ENCODE results near the gene GTF3C2. TPM values are rescaled to one million over a fixed set of nuclear protein-coding genes. Genes with fewer than 3 reads are reported as not detected.
"Not testable (repeated sequence)": the region's sequence is repeated elsewhere in the genome, so short reads cannot be mapped to it uniquely, and the experiment has no call there.

GTF3C2 gene
- total RNA-seq, 2 experiments from 2014 or later, result 60.9 to 62.6 TPM

- Mint-ChIP-seq H3K36me3 (ENCODE audit: low read depth) (peaks cover 5% of the 10 kb centered on the region), H3K9me3 (ENCODE audit: insufficient read depth) (no peaks in the 10 kb centered on the region), H3K4me1 (ENCODE audit: low read depth) (peaks cover 13% of the 10 kb centered on the region), H3K27me3 (ENCODE audit: low read depth) (peaks cover 4% of the 10 kb centered on the region), H3K27ac (peak overlapping the region; percentile 3), H3K4me3 (no peak overlapping the region)
- CTCF ChIA-PET, result interaction anchor here (0.9 kb wide), 1 partner anchor 26 kb away, joined by 3 read pairs; no protein-coding TSS in a partner anchor
- DNase-seq, result no peak
- no peak for ATAC-seq
- POLR2A ChIA-PET, result interaction anchor here (1.0 kb wide), 1 partner anchor 172 kb away, joined by 3 read pairs; no protein-coding TSS in a partner anchor
Measured at GRCh38 chr2:27305516-27305915, 51.0 kb downstream of the GTF3C2 start.

GRCh38 chr2:27304488-27305240 lies 51.9 kb downstream of the GTF3C2 start:
- Mint-ChIP-seq H3K27ac (no peak overlapping the region), H3K36me3 (ENCODE audit: low read depth) (peaks cover 2% of the 10 kb centered on the region), H3K9me3 (ENCODE audit: insufficient read depth) (no peaks in the 10 kb centered on the region), H3K27me3 (ENCODE audit: low read depth) (peaks cover 4% of the 10 kb centered on the region), H3K4me3 (no peak overlapping the region), H3K4me1 (ENCODE audit: low read depth) (peaks cover 13% of the 10 kb centered on the region)
- no peak for ATAC-seq
- ChIA-PET POLR2A (no interaction called here), CTCF (interaction anchor here (0.7 to 5.0 kb wide), 6 partner anchors 7 to 145 kb away, joined by 3 to 74 read pairs (median 11); partner anchors contain the start of genes SLC30A3, TRIM54 and ZNF513)
- DNase-seq, result no peak

- peaks cover 4% of the 10 kb centered on the region for H3K27me3 Mint-ChIP-seq (ENCODE audit: low read depth)
- peak; percentile 66 for DNase-seq
- ChIA-PET CTCF (interaction anchor here (0.6 to 5.0 kb wide), 52 partner anchors 9 to 532 kb away, joined by 3 to 74 read pairs (median 6); partner anchors contain the start of genes ABHD1, KHK, MPV17 and NRBP1), POLR2A (interaction anchor here (0.6 to 1.8 kb wide), 3 partner anchors 15 to 170 kb away, joined by 3 to 6 read pairs (median 5); partner anchors contain the start of gene MPV17)
- peak overlapping the region; percentile 58 for H3K27ac Mint-ChIP-seq
- peaks cover 13% of the 10 kb centered on the region for H3K4me1 Mint-ChIP-seq (ENCODE audit: low read depth)
- no peaks in the 10 kb centered on the region for H3K36me3 Mint-ChIP-seq (ENCODE audit: low read depth)
- H3K9me3 Mint-ChIP-seq (ENCODE audit: insufficient read depth), result no peaks in the 10 kb centered on the region
- peak overlapping the region; percentile 56 for H3K4me3 Mint-ChIP-seq
- ATAC-seq, result peak; percentile 57
Measured at GRCh38 chr2:27303093-27304025, 53.2 kb downstream of the GTF3C2 start.

DNA sequence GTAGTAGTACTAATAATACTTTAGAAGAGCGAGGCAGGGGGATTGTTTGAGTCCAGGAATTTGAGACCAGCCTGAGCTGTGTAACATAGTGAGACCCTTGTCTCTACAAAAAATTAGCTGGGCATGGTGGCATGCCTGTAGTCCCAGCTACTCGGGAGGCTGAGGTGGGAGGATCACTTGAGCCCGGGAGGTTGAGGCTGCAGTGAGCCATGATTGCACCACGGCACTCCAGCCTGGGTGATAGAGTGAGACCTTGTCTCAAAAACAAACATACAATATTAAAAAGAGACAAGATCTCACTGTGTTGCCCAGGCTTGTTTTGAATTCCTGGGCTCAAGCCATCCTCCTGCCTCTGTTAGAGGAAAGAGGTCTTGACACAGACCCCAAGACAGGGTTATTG lies 56.0 kb downstream of the GTF3C2 start:
- ChIA-PET CTCF (interaction anchor here (0.6 to 5.0 kb wide), 7 partner anchors 9 to 213 kb away, joined by 3 to 74 read pairs (median 4); partner anchors contain the start of genes SLC30A3 and TRIM54), POLR2A (interaction anchor here (0.6 kb wide), 1 partner anchor 29 kb away, joined by 3 read pairs; no protein-coding TSS in a partner anchor)
- H3K27me3 Mint-ChIP-seq (ENCODE audit: low read depth); DNase-seq; H3K4me1 Mint-ChIP-seq (ENCODE audit: low read depth); H3K4me3 Mint-ChIP-seq; H3K9me3 Mint-ChIP-seq (ENCODE audit: insufficient read depth); H3K27ac Mint-ChIP-seq; ATAC-seq; H3K36me3 Mint-ChIP-seq (ENCODE audit: low read depth): not testable (repeated sequence)

DNA sequence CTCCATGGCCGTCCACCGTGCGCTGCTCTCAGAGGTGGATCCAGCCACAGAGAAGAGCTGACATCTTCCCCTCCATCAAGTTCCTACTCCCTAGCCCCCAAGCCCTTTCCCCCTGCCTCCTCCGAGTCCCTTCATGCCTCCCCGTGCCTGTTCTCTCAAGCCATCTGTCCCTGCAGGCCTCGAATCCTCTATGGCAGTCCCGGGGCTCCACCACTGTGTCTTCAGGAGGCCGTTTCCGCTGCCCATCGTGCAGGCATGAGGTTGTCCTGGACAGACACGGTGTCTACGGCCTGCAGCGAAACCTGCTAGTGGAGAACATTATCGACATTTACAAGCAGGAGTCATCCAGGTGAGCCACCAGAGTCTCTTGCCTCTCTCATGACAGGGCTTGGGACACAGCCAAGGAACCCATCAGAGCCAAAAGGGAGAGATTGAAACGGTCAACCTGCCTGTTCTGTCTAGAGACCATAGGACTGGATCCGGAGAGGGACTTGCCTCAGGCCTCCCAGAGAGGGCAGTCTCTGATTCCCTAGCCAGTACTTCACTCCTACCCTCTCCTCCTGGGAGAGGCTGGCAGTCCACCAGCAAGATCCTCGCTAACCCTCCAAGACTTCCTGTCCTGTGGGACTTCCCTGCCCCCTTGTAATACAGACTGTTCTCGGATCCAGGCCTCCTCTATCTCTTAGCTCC lies 58.0 kb downstream of the GTF3C2 start:
- POLR2A ChIA-PET, result no interaction called here
- ATAC-seq, result no peak

GRCh38 chr2:27297195-27297594 lies 59.4 kb downstream of the GTF3C2 start:
- DNase-seq (no peak), ATAC-seq (no peak)
- H3K27me3 Mint-ChIP-seq (ENCODE audit: low read depth), result peaks cover 8% of the 10 kb centered on the region
- no peak overlapping the region for H3K27ac Mint-ChIP-seq
- no peaks in the 10 kb centered on the region for H3K9me3 Mint-ChIP-seq (ENCODE audit: insufficient read depth)
- no peak overlapping the region for H3K4me3 Mint-ChIP-seq
- no peaks in the 10 kb centered on the region for H3K4me1 Mint-ChIP-seq (ENCODE audit: low read depth)
- CTCF ChIA-PET, result interaction anchor here (0.9 to 2.4 kb wide), 3 partner anchors 17 to 81 kb away, joined by 3 to 11 read pairs (median 3); no protein-coding TSS in a partner anchor
- no peaks in the 10 kb centered on the region for H3K36me3 Mint-ChIP-seq (ENCODE audit: low read depth)
- POLR2A ChIA-PET, result no interaction called here

More for the DNA sequence above, 58.0 kb downstream of the GTF3C2 start:
- Mint-ChIP-seq H3K36me3 (ENCODE audit: low read depth) (no peaks in the 10 kb centered on the region), H3K27me3 (ENCODE audit: low read depth) (no peaks in the 10 kb centered on the region), H3K4me3 (no peak overlapping the region), H3K4me1 (ENCODE audit: low read depth) (peaks cover 5% of the 10 kb centered on the region), H3K27ac (no peak overlapping the region), H3K9me3 (ENCODE audit: insufficient read depth) (no peaks in the 10 kb centered on the region)
- CTCF ChIA-PET, result no interaction called here
- no peak for DNase-seq

GRCh38 chr2:27296481-27296880 lies 60.1 kb downstream of the GTF3C2 start:
- H3K4me1 Mint-ChIP-seq (ENCODE audit: low read depth), result no peaks in the 10 kb centered on the region
- H3K36me3 Mint-ChIP-seq (ENCODE audit: low read depth), result no peaks in the 10 kb centered on the region
- ChIA-PET CTCF (interaction anchor here (0.9 to 2.4 kb wide), 3 partner anchors 17 to 81 kb away, joined by 3 to 11 read pairs (median 3); no protein-coding TSS in a partner anchor), POLR2A (no interaction called here)
- no peak overlapping the region for H3K27ac Mint-ChIP-seq
- ATAC-seq (no peak), DNase-seq (no peak)
- no peaks in the 10 kb centered on the region for H3K9me3 Mint-ChIP-seq (ENCODE audit: insufficient read depth)
- no peak overlapping the region for H3K4me3 Mint-ChIP-seq
- H3K27me3 Mint-ChIP-seq (ENCODE audit: low read depth), result peaks cover 14% of the 10 kb centered on the region

DNA sequence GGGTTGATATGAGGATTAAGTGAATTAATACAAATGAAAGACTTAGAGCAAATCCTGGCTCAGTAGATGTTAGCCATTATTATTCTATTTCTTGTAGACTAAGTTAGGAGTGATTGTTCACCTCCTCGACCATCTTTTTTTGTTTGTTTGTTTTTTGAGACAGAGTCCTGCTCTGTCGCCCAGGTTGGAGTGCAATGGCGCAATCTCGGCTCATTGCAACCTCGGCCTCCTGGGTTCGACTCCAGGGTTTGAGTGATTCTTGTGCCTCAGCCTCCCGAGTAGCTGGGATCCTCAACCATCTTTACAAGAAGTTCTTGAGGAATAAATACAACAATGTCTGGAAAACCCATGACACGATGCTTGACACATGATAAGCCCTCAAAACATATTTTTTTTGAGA lies 61.6 kb downstream of the GTF3C2 start:
- Mint-ChIP-seq H3K36me3 (ENCODE audit: low read depth) (no peaks in the 10 kb centered on the region), H3K27me3 (ENCODE audit: low read depth) (peaks cover 15% of the 10 kb centered on the region), H3K4me1 (ENCODE audit: low read depth) (peaks cover 2% of the 10 kb centered on the region), H3K9me3 (ENCODE audit: insufficient read depth) (no peaks in the 10 kb centered on the region), H3K4me3 (no peak overlapping the region), H3K27ac (no peak overlapping the region)
- CTCF ChIA-PET, result interaction anchor here (3.9 kb wide), 1 partner anchor 8 kb away, joined by 36 read pairs; no protein-coding TSS in a partner anchor
- no peak for ATAC-seq
- POLR2A ChIA-PET, result no interaction called here
- no peak for DNase-seq

- H3K4me1 Mint-ChIP-seq (ENCODE audit: low read depth), result peaks cover 2% of the 10 kb centered on the region
- ChIA-PET CTCF (interaction anchor here (1.2 to 7.3 kb wide), 5 partner anchors 9 to 330 kb away, joined by 3 to 61 read pairs (median 4); partner anchors contain the start of gene TRIM54), POLR2A (interaction anchor here (0.9 kb wide), 1 partner anchor 31 kb away, joined by 3 read pairs; the partner anchor contains the start of gene MPV17)
- H3K4me3 Mint-ChIP-seq, result no peak overlapping the region
- no peaks in the 10 kb centered on the region for H3K9me3 Mint-ChIP-seq (ENCODE audit: insufficient read depth)
- no peak overlapping the region for H3K27ac Mint-ChIP-seq
- ATAC-seq, result no peak
- no peak for DNase-seq
- H3K27me3 Mint-ChIP-seq (ENCODE audit: low read depth), result peaks cover 27% of the 10 kb centered on the region
- no peaks in the 10 kb centered on the region for H3K36me3 Mint-ChIP-seq (ENCODE audit: low read depth)
Measured at GRCh38 chr2:27291865-27292264, 64.7 kb downstream of the GTF3C2 start.

- H3K36me3 Mint-ChIP-seq (ENCODE audit: low read depth), result no peaks in the 10 kb centered on the region
- peaks cover 2% of the 10 kb centered on the region for H3K4me1 Mint-ChIP-seq (ENCODE audit: low read depth)
- H3K4me3 Mint-ChIP-seq, result no peak overlapping the region
- ChIA-PET POLR2A (no interaction called here), CTCF (interaction anchor here (0.8 to 7.3 kb wide), 3 partner anchors 10 to 13 kb away, joined by 3 to 61 read pairs (median 23); partner anchors contain the start of gene TRIM54)
- no peaks in the 10 kb centered on the region for H3K9me3 Mint-ChIP-seq (ENCODE audit: insufficient read depth)
- no peak for DNase-seq
- ATAC-seq, result no peak
- H3K27ac Mint-ChIP-seq, result no peak overlapping the region
- H3K27me3 Mint-ChIP-seq (ENCODE audit: low read depth), result peaks cover 37% of the 10 kb centered on the region
Measured at GRCh38 chr2:27290549-27290948, 66.0 kb downstream of the GTF3C2 start.

DNA sequence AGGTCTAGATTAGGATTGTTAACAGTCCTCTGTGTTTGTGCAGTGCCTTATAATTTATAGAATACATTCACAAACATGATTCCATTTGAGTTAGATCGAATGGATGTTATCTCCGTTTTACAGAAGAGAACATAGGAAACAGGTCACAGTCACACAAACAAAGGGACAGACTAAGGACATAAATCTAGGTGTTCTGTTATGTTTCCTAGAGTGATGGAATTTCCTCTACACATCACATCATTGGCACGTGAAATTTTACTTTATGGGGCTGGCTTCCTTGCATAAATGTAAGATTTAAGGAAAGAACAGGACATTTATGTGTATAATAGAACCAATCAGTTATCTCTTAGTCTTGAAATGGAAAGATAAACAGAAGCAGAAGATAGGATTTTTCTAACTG lies 68.0 kb downstream of the GTF3C2 start:
- DNase-seq (no peak), ATAC-seq (no peak)
- Mint-ChIP-seq H3K36me3 (ENCODE audit: low read depth) (no peaks in the 10 kb centered on the region), H3K4me1 (ENCODE audit: low read depth) (peaks cover 2% of the 10 kb centered on the region), H3K27ac (no peak overlapping the region), H3K27me3 (ENCODE audit: low read depth) (peaks cover 49% of the 10 kb centered on the region), H3K9me3 (ENCODE audit: insufficient read depth) (no peaks in the 10 kb centered on the region), H3K4me3 (no peak overlapping the region)
- ChIA-PET POLR2A (no interaction called here), CTCF (interaction anchor here (0.7 to 7.3 kb wide), 4 partner anchors 8 to 23 kb away, joined by 3 to 61 read pairs (median 16); partner anchors contain the start of gene TRIM54)
